H9 (cell line): Measurements from ENCODE around the gene ABHD16B. TPM values are rescaled to one million over a fixed set of nuclear protein-coding genes. Genes with fewer than 3 reads are reported as not detected.
A peak's percentile ranks its signal among the peaks of the same experiment; 100 is the strongest.

Source experiments
- DNase-seq: peaks from one replicate; pipeline ENCODE4 v3.0.0-alpha.2; 2017
- H2AFZ ChIP-seq: one replicate; pipeline ENCODE4 v1.6.1; 2013; ENCODE audit warnings: mild to moderate bottlenecking, low read length, control low read depth, moderate library complexity
- H2AK5ac ChIP-seq: 2 replicates; pipeline ENCODE4 v1.6.1; 2013; ENCODE audit warnings: low read length, control low read depth, mixed read lengths; ENCODE audit not compliant: insufficient read length
- H2BK120ac ChIP-seq: one replicate; pipeline ENCODE4 v1.6.1; 2013; ENCODE audit warnings: low read depth, mild to moderate bottlenecking, low read length, control low read depth, inconsistent platforms; ENCODE audit not compliant: poor library complexity, severe bottlenecking
- H2BK12ac ChIP-seq: 2 replicates; pipeline ENCODE4 v1.6.1; 2013; ENCODE audit warnings: low read length, control low read depth, mixed read lengths, low read depth; ENCODE audit not compliant: insufficient read length
- H2BK15ac ChIP-seq: 2 replicates; pipeline ENCODE4 v1.6.1; 2013; ENCODE audit warnings: low read depth, low read length, control low read depth
- H2BK20ac ChIP-seq: one replicate; pipeline ENCODE4 v1.6.1; 2013; ENCODE audit warnings: low read depth, mild to moderate bottlenecking, low read length, control low read depth, inconsistent platforms; ENCODE audit not compliant: poor library complexity, severe bottlenecking
- H2BK5ac ChIP-seq: 2 replicates; pipeline ENCODE4 v1.6.1; 2013; ENCODE audit warnings: low read length, control low read depth, mixed read lengths; ENCODE audit not compliant: insufficient read length
- H3K14ac ChIP-seq: 2 replicates; pipeline ENCODE4 v1.6.1; 2013; ENCODE audit warnings: low read length, control low read depth; ENCODE audit not compliant: insufficient read depth
- H3K18ac ChIP-seq: 2 replicates; pipeline ENCODE4 v1.6.1; 2013; ENCODE audit warnings: low read depth, mild to moderate bottlenecking, mixed read lengths, low read length, control low read depth; ENCODE audit not compliant: insufficient read length
- H3K23ac ChIP-seq: 2 replicates; pipeline ENCODE4 v1.6.1; 2013; ENCODE audit warnings: low read length, control low read depth, mixed read lengths, low read depth; ENCODE audit not compliant: insufficient read length
- H3K23me2 ChIP-seq: 2 replicates; pipeline ENCODE4 v1.6.1; 2013; ENCODE audit warnings: low read depth, mild to moderate bottlenecking, mixed read lengths, low read length, control low read depth; ENCODE audit not compliant: insufficient read length, poor library complexity, severe bottlenecking
- H3K27ac ChIP-seq: 2 replicates; pipeline ENCODE4 v1.5.1; 2013; ENCODE audit warnings: low read length, control low read depth, mixed read lengths, low read depth; ENCODE audit not compliant: insufficient read length
- H3K27me3 ChIP-seq: 2 replicates; pipeline ENCODE4 v1.6.1; 2013; ENCODE audit warnings: low read length, control low read depth, inconsistent platforms; ENCODE audit not compliant: insufficient read depth
- H3K4ac ChIP-seq: 2 replicates; pipeline ENCODE4 v1.6.1; 2013; ENCODE audit warnings: low read depth, mild to moderate bottlenecking, control low read depth, inconsistent platforms, low read length, moderate library complexity
- H3K4me1 ChIP-seq: 2 replicates; pipeline ENCODE4 v1.6.1; 2013; ENCODE audit warnings: low read length, control low read depth, inconsistent platforms; ENCODE audit not compliant: insufficient read depth
- H3K4me2 ChIP-seq: 2 replicates; pipeline ENCODE4 v1.6.1; 2013; ENCODE audit warnings: low read length, control low read depth, mixed read lengths; ENCODE audit not compliant: insufficient read length, insufficient read depth
- H3K56ac ChIP-seq: 2 replicates; pipeline ENCODE4 v1.6.1; 2013; ENCODE audit warnings: low read depth, mild to moderate bottlenecking, mixed read lengths, low read length, control low read depth; ENCODE audit not compliant: insufficient read length
- H3K79me1 ChIP-seq: 2 replicates; pipeline ENCODE4 v1.6.1; 2013; ENCODE audit warnings: low read depth, mild to moderate bottlenecking, moderate library complexity, low read length, control low read depth, inconsistent platforms; ENCODE audit not compliant: insufficient read depth, poor library complexity, severe bottlenecking
- H3K79me2 ChIP-seq: 2 replicates; pipeline ENCODE4 v1.6.1; 2013; ENCODE audit warnings: low read length, control low read depth, inconsistent platforms; ENCODE audit not compliant: insufficient read depth
- H3K9ac ChIP-seq: 2 replicates; pipeline ENCODE4 v1.6.1; 2013; ENCODE audit warnings: low read length, control low read depth, mixed read lengths; ENCODE audit not compliant: insufficient read length; ENCODE audit errors: extremely low read depth
- H3K9me3 ChIP-seq: one replicate; pipeline ENCODE4 v1.6.1; 2013; ENCODE audit warnings: low read depth, low read length, inconsistent platforms; ENCODE audit not compliant: control insufficient read depth
- H3T11ph ChIP-seq: one replicate; pipeline ENCODE4 v1.6.1; 2013; ENCODE audit warnings: mild to moderate bottlenecking, low read length, control low read depth, inconsistent platforms
- H4K20me1 ChIP-seq: one replicate; pipeline ENCODE4 v1.6.1; 2013; ENCODE audit not compliant: control insufficient read depth, insufficient read length, insufficient read depth
- H4K5ac ChIP-seq: 2 replicates; pipeline ENCODE4 v1.6.1; 2013; ENCODE audit warnings: low read depth, mild to moderate bottlenecking, mixed read lengths, low read length, control low read depth; ENCODE audit not compliant: insufficient read length
- H4K8ac ChIP-seq: replicated peaks from 2 replicates; pipeline ENCODE4 v1.6.1; 2013; ENCODE audit warnings: low read length, control low read depth, mixed read lengths, low read depth; ENCODE audit not compliant: insufficient read length
- H4K91ac ChIP-seq: 2 replicates; pipeline ENCODE4 v1.6.1; 2013; ENCODE audit warnings: low read depth, mild to moderate bottlenecking, moderate library complexity, mixed read lengths, low read length, control low read depth; ENCODE audit not compliant: insufficient read length
- H3K27ac Mint-ChIP-seq, 3 experiments: 2 replicates in 2 of 3; 3 replicates in 1 of 3; pipeline ENCODE4 v1.8.0; 2020 to 2021; ENCODE audit warnings: mixed read lengths in 3 of 3, mild to moderate bottlenecking in 1 of 3, moderate library complexity in 1 of 3
- H3K27me3 Mint-ChIP-seq: 2 replicates; pipeline ENCODE4 v1.8.0; 2021; ENCODE audit warnings: low read depth, mild to moderate bottlenecking, moderate library complexity, mixed read lengths
- H3K36me3 Mint-ChIP-seq, 3 experiments: 2 replicates in 2 of 3; 3 replicates in 1 of 3; pipeline ENCODE4 v1.8.0; 2020 to 2021; ENCODE audit warnings: low read depth in 3 of 3, mixed read lengths in 3 of 3; ENCODE audit not compliant: insufficient read depth in 1 of 3
- H3K4me1 Mint-ChIP-seq, 2 experiments: 2 replicates each; pipeline ENCODE4 v1.8.0; 2020; ENCODE audit warnings: mixed read lengths in 2 of 2
- H3K4me3 Mint-ChIP-seq, 2 experiments: 2 replicates in 1 of 2; 3 replicates in 1 of 2; pipeline ENCODE4 v1.8.0; 2020 to 2021; ENCODE audit warnings: mild to moderate bottlenecking in 2 of 2, mixed read lengths in 2 of 2, moderate library complexity in 1 of 2
- H3K9me3 Mint-ChIP-seq, 2 experiments: 2 replicates in 1 of 2; 3 replicates in 1 of 2; pipeline ENCODE4 v1.8.0; 2020; ENCODE audit warnings: mild to moderate bottlenecking in 2 of 2, mixed read lengths in 2 of 2, moderate library complexity in 1 of 2
- WGBS: extraction: QIAGEN DNeasy Blood & Tissue Kit; methylation state at CpG from one replicate; pipeline ENCODE4 v1.1.7; 2013; ENCODE audit warnings: missing lambda C conversion rate, low lambda C conversion rate, mixed read lengths; ENCODE audit not compliant: insufficient read length; ENCODE audit errors: extremely low coverage; 5-methylcytosine and 5-hydroxymethylcytosine counted together
- total RNA-seq: library from RNA; stranded (reverse); gene quantifications from 2 replicates; pipeline ENCODE4 v1.2.1, GENCODE V29; 2021
- TF ChIP-seq, protein P1 (sequence below): fragments of 200-600 bp; sonication (generic); conservative IDR thresholded peaks from 3 replicates; pipeline ENCODE4 v1.8.0; 2021; ENCODE audit warnings: antibody characterized with exemption, mild to moderate bottlenecking

ABHD16B gene
- total RNA-seq, 1 experiment from 2014 or later = not detected

DNA sequence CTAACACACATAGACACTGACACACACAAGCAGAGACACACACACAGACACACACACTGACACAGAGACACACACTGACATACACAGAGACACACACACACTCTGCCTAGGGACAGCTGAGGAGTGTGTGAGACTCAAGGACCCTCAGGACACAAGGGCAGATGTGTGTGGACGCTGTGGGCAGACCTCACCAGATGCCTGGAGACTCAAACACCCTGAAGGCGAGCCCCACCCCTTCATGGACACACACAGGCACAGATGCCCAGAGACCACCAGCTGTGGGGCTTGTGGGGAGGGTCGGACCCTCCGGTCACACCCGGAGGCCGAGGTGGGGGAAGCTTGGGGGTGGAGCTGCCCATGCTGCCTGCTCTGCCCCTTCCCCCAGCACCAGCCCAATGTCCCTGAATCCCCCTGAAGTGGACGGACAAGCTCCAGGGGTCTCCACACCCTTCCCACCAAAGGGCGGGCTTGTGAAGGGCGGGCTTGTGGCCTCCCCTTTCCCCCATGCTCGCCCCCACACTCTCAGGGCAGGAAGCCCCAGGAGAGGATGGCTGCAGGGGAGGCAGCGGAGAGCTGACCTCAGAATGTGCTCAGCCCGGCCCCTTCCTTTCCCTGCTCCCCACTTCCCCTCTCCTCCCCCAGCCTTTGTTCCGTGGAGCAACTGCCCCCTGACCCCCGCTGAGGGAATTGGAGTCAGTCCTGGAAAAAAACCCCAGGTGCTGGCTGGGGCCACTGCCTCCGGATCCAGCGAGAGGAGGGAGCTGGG lies 13.9 kb upstream of the ABHD16B start:
- no peak overlapping the region for H3K4ac ChIP-seq
- H3K56ac ChIP-seq = no peak overlapping the region
- H3K4me1 ChIP-seq = peaks cover 5% of the 10 kb centered on the region; the same call in 1 of the 2 replicates
- no peak overlapping the region for H2AK5ac ChIP-seq
- H3K79me1 ChIP-seq = no peaks in the 10 kb centered on the region
- H3K27ac Mint-ChIP-seq = no peak overlapping the region
- H2AFZ ChIP-seq = no peak overlapping the region
- no CpG with 5 or more reads among the region's 16 CpGs for WGBS
- no peak overlapping the region for H4K91ac ChIP-seq
- H2BK5ac ChIP-seq = no peak overlapping the region
- peak overlapping the region; percentile 44 for H3K4me2 ChIP-seq
- no peak overlapping the region for H3K4me3 Mint-ChIP-seq
- H3K9ac ChIP-seq = no peak overlapping the region
- peaks cover 17 to 20% of the 10 kb centered on the region in 2 experiments for H3K4me1 Mint-ChIP-seq
- no peaks in the 10 kb centered on the region for H3K9me3 Mint-ChIP-seq
- peaks cover 5% of the 10 kb centered on the region for H3K23me2 ChIP-seq
- 0 out of 2 replicates have a peak overlapping the region, but pooled peaks have one; percentile 16 for H3K14ac ChIP-seq
- H3T11ph ChIP-seq = no peak overlapping the region
- peak overlapping the region; percentile 24 for H3K27ac ChIP-seq
- H3K36me3 Mint-ChIP-seq = no peaks in the 10 kb centered on the region
- H3K27me3 ChIP-seq = no peaks in the 10 kb centered on the region
- H2BK12ac ChIP-seq = no peak overlapping the region
- no peak overlapping the region for H4K5ac ChIP-seq
- peak; percentile 73 for DNase-seq
- peak overlapping the region; percentile 15 for H3K18ac ChIP-seq
- no peak overlapping the region for H2BK20ac ChIP-seq
- H2BK120ac ChIP-seq = no peak overlapping the region
- H3K23ac ChIP-seq = no peak overlapping the region
- TF ChIP-seq, protein P1, sequence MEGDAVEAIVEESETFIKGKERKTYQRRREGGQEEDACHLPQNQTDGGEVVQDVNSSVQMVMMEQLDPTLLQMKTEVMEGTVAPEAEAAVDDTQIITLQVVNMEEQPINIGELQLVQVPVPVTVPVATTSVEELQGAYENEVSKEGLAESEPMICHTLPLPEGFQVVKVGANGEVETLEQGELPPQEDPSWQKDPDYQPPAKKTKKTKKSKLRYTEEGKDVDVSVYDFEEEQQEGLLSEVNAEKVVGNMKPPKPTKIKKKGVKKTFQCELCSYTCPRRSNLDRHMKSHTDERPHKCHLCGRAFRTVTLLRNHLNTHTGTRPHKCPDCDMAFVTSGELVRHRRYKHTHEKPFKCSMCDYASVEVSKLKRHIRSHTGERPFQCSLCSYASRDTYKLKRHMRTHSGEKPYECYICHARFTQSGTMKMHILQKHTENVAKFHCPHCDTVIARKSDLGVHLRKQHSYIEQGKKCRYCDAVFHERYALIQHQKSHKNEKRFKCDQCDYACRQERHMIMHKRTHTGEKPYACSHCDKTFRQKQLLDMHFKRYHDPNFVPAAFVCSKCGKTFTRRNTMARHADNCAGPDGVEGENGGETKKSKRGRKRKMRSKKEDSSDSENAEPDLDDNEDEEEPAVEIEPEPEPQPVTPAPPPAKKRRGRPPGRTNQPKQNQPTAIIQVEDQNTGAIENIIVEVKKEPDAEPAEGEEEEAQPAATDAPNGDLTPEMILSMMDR = no peak
- H4K8ac ChIP-seq = no peak overlapping the region
- H2BK15ac ChIP-seq = no peak overlapping the region
- H4K20me1 ChIP-seq = no peaks in the 10 kb centered on the region
- peaks cover 10% of the 10 kb centered on the region for H3K27me3 Mint-ChIP-seq
- no peaks in the 10 kb centered on the region for H3K79me2 ChIP-seq
- H3K9me3 ChIP-seq = no peaks in the 10 kb centered on the region
